ENCODE measurements around the gene CEP104. TPM values are rescaled to one million over a fixed set of nuclear protein-coding genes. Genes with fewer than 3 reads are reported as not detected.

CEP104 gene
- total RNA-seq, 2 experiments from 2014 or later: 36.6 to 41.6 TPM

DNA sequence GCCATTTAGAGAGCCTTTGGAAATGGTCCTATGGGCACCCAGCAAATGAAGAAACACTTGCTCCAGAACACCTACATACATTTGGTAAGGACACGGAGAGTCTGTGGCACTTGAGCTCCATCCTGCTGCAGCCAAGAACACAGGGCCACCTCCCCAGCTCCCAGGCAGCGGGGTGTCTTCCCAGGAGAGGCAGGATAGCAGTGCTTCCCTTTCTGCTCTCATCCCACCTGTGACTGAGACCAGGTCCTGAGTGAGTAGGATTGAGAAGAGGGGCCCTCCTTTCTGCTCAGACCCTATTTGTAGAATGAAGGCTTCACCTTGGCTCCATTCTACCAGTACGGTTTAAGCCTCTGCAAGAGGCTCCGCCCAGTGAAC, 38.9 kb upstream of the CEP104 start:
- CTCF ChIA-PET: no interaction called here
- POLR2A ChIA-PET: no interaction called here

DNA sequence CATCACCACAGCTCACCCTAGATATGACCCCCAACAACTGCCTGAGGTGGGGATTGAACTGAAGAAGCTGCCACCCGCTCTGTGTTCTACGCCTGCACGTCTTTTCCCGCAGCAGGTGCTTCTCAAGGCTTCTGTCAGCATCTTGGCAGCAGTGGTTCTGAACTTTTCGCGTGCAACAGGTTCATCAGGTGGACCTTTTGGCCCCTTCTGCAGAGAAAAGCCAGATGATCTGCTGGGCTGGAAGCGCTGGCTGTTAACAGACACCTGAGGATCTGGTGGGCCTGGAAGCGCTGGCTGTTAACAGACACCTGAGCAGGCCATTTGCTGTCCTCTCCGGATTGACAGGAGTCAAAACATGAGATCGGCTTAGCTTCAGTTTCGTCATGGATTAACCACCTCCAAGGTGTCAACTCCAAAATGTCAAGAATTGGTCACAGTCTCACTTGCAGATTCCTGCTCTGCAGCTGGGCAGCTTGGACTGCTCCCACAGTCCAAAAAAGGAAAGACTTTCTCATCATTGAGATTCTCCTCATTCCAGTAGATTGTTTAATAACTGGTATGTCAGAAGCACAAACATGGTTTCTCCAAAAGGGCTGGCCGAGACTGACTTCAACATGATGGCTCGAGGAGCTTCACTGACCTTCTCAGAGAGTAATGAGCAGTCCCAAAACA, 38.4 kb upstream of the CEP104 start:
- CTCF ChIA-PET: no interaction called here
- POLR2A ChIA-PET: no interaction called here

DNA sequence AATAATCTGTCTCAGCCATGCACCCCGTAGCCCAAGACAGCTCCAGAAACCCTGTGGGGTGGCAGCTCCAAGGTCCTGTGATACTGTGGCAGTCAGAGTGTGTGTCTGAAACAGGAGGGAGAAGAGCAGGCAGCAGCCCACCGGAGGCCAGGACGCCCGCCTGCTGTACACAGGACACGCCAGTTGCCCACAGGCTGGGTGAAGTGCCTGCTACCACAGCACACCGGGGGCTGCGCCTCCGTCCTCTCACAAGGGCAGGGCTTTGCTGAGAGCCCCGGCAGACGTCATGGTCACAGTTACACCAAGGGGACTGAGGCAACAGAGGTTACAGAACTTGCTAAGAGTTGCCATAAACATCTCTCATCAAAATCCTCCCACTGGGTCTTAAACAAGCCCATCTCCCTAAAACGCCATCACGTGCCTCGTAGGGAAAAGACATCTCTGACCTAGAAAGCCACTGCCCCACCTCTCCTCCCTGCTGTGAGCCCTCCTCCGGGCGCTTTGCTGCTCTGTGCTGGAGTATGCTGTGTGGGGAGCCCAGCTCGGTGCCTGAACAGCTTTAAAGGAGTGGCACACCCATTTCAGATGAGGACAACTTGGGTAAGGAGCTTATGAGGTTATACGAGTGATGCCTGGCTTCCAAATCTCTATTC, 37.7 kb upstream of the CEP104 start:
- CTCF ChIA-PET: no interaction called here
- POLR2A ChIA-PET: no interaction called here

DNA sequence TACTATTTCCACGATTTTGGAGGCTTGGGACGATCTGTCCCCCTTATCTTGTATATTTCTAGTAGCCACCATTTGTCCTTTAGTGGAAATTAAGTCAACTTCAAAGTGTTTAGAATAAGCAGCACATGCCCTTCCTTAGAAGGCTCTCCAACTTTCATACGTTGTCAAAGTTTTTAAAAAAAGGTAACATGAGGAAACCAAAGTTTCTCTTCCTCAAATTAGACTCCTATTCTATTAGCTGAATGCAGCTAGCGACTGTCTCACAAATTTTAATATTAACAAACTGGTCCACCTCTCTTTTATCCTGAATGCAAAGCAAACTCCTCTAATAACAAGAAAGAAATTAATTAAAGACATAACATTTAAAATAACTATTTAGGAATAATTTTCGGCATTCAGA, 36.2 kb upstream of the CEP104 start:
- ChIA-PET CTCF (no interaction called here), POLR2A (no interaction called here)

DNA sequence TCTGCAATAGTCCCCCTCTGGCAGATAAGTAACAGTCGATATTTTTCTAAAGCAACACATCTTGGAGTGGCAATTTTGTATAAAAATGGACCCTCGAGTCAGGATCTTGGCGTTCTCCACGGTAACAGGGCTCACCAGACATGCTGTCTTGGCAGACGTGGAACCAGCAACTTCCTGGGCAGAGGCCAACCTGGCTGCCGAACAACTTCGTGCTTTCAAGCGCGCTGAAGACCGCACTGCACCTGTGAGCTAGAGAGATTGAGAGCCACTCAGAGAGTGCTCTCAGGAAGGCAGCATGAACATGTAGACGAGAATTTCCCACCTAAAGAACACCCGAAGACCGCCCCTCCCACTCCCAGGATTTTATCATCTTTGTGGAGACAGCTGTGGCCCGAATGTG, 35.7 kb upstream of the CEP104 start:
- POLR2A ChIA-PET: no interaction called here

DNA sequence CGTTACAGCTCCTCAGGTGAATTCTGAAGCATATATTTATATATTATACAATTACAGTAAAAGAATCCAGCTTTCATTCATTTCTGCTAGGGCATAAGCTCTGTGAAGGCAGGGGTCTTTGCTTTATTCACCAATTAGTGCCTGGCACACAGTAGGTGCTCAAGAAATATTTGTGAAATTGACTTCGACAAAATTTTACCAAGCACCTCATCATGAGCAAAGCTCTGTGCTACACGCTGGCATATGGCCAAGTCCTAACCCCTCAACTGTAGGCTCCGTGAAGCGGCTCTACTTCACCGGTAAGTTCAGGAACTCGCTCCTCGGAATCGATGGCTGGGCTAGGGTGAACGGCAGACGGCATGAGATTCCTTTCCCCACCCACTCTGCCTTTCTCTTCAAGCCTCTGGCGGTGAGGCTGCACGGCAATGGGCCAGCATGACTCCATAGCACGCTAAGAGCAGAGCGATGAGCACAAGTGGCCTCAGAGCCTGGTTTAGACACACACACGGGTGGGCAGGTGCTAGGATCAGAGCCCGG, 34.4 kb upstream of the CEP104 start:
- ChIA-PET POLR2A (no interaction called here), CTCF (interaction anchor here (1.4 kb wide), 2 partner anchors 12 to 33 kb away, joined by 4 read pairs; no protein-coding TSS in a partner anchor)

More for the DNA sequence above, 35.7 kb upstream of the CEP104 start:
- CTCF ChIA-PET: no interaction called here

DNA sequence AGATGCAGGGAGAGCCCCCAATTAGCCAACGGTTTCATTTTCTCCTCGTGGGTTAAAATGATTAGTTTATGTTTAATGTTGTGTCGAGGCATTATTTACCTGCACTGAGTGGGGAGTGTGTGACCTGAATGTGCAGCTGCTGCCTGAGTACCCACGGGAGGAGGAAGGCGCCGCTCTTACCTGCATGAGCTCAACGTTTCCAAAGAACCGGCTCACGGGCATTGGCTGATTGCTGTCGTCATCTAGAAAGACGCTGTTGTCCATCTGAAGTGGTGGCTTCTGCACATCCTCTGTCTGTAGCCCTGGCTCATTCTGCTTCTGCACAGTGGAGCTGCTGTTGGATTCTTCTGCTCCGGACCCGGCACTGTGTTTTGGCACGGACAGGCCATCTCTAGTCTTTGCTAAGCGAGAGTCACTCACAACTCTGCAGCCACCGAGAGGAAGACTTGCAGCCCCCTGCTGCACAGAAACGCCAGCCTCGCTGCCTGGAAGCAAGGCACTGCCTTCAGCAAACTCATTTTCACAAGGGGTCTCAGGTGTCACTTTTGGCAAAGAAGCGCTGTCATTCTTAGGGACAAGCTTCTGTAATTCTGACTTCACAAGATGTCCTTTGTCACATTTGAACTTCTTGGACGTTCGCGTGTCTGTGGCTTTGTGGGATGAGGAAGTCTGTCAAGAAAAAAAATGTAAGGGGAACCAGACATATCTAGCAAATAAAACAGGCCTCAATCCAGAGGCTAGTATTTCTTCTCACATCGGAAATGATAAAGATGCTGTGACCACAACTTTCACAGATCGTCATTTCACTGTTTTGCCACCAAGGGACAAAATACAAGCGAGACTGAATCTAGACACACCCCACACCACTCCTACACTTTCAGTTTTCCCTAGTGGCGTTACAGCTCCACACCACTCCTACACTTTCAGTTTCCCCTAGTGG, 33.6 kb upstream of the CEP104 start:
- CTCF ChIA-PET: interaction anchor here (1.4 to 1.6 kb wide), 3 partner anchors 9 to 32 kb away, joined by 4 to 6 read pairs (median 4); partner anchors contain the start of gene C1orf174
- POLR2A ChIA-PET: interaction anchor here (0.7 kb wide), 1 partner anchor 9 kb away, joined by 3 read pairs; no protein-coding TSS in a partner anchor

DNA sequence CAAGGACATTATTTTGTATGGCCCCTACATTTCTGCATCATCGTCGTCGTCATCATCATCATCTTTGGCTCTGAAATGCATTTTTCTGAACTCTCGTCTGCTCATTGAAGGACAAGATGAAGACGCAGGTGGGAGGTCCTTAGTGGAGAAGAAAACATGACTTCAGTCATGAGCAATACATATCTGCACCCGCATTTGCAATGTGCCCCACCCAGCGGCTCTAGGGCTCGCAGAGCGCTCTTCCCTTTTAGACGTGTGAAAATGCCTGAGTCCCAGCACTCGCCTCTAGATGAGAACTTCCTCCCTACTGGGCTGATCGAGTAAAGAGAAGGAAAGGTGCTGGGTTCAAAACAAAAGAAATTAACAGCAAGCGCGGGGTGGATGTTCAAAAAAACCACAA, 32.9 kb upstream of the CEP104 start:
- ChIA-PET POLR2A (interaction anchor here (0.7 kb wide), 1 partner anchor 9 kb away, joined by 3 read pairs; no protein-coding TSS in a partner anchor), CTCF (interaction anchor here (1.4 to 1.6 kb wide), 3 partner anchors 10 to 31 kb away, joined by 4 to 6 read pairs (median 4); partner anchors contain the start of gene C1orf174)

DNA sequence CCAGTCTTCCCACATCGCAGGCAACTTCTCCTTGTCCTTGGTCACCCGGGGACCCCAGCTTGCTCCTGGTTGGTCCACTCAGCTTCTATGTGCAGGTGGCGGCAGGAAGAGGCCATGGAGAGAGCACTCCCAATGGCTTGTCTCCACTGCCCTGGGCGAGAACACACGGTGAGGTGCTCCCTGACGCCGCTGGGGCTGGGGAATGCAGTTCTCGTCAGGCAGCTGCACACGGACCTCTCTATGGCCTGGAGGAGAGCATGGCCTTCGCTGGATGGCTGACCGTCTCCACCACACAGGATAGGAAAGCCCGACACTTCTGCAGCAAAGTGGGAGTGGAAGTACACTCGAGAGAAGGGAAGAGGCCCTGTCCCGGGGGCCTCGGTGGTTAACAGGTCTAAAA, 31.3 kb upstream of the CEP104 start:
- POLR2A ChIA-PET: no interaction called here
- CTCF ChIA-PET: no interaction called here

DNA sequence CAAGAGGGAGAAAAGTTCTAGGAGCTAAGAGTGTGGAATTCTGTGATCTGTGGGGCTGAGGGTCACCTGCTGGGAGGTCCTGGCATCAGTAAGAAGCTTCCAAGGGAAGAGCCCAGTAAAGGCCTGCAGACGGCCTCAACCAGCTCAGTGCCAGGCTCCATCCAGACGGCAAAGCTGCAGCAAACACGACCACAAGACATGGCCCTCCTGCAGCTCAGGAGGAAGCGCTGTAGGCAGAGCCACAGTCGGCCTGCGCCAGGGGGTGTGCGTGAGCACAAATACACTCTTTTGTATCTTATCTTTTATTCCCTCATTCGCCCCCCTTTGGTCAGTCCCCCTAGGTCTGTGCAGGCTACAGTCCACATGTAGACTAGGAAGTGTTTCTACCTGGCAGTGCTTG, 29.7 kb upstream of the CEP104 start:
- CTCF ChIA-PET: interaction anchor here (1.5 kb wide), 1 partner anchor 13 kb away, joined by 3 read pairs; no protein-coding TSS in a partner anchor
- POLR2A ChIA-PET: no interaction called here

DNA sequence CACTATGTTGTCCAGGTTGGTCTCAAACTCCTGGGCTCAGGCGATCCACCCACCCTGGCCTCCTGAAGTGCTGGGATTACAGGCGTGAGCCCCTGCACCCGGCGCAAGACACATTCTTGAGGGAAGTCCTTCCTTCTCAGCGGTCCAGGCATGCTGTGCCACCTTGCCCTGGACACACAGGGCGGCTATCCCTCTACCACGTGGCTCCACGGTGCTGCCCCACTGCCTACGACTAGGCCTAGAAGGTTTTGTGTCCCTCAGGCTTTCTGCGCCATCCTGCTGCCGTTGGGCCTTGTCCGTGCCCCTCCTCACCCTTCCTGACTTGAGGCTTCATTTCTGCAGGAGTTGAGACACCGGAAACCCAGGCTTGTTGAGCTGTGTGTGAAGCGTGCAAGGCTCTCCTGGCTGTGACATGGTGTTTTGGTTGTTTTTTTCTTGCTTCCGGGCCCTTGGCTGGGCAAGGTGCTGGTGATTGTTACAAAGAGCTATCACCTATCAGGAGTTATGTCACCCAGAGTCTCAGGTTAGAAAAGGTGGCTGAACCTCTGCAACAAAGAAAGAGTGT, 29.2 kb upstream of the CEP104 start:
- ChIA-PET POLR2A (no interaction called here), CTCF (no interaction called here)

DNA sequence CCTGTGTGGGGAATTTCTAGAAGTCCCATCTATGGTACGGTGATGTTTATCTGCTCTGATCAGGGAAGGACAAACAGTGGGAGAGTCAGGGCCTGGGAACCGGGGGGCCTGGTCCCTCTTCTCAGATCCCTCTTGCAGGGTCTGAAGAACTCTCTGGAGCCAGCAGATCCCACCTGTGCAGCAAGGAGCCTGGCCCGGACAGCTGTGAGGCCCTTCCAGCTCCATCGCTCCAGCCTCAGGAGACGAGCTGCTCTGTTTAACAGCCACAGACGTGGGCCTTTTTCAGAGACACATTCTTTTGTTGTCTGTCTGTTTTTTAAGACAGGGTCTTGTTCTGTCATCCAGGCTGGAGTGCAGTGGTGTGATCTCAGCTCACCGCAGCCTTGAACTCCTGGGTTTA, 28.6 kb upstream of the CEP104 start:
- ChIA-PET CTCF (no interaction called here), POLR2A (no interaction called here)

DNA sequence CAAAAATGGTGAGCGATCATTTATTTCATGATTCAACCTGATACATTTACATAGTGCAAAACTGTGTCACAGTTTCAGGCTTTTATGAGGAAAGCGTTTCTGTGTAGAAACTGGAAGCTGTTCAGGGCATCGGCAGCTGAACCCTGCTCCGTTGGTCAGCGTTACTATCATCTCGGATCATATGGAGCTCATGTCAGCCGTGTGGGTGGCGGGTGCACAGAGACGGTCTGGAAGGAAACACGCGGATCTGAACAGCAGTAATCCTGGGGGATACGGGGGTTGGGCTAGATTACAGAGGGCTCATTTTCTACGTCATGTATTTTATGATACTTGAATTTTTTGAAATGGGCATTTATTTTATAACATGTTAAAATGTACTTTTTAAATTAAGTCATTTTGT, 28.0 kb upstream of the CEP104 start:
- ChIA-PET CTCF (interaction anchor here (0.8 kb wide), 1 partner anchor 14 kb away, joined by 3 read pairs; no protein-coding TSS in a partner anchor), POLR2A (no interaction called here)

DNA sequence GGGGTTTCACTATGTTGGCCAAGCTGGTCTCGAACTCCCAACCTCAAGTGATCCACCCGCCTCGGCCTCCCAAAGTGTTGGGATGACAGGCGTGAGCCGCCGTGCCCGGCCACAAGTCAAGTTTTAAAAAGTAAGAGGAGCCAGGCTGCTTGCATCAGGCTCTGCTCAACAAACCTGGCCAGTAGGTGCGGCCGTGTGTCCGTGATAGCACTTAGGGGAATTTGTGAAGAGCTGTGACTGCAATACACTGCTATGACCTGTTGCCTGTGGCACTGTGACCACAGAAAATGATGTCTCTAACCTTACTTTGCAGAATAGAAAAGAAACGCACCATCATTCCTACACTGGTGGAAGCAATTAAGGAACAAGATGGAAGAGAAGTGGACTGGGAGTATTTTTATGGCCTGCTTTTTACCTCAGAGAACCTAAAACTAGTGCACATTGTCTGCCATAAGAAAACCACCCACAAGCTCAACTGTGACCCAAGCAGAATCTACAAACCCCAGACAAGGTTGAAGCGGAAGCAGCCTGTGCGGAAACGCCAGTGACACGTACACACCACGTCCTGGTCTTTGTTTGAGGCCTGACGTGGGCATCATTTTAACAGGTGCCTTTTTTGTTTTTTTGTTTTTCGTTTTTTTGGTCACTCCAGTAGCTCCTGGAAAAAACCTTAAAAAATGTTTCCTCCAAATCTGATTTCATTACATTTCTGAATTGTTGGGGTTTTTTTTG, 26.3 kb upstream of the CEP104 start:
- CTCF ChIA-PET: interaction anchor here (1.0 kb wide), 1 partner anchor 16 kb away, joined by 4 read pairs; the partner anchor contains the start of gene C1orf174
- POLR2A ChIA-PET: no interaction called here

DNA sequence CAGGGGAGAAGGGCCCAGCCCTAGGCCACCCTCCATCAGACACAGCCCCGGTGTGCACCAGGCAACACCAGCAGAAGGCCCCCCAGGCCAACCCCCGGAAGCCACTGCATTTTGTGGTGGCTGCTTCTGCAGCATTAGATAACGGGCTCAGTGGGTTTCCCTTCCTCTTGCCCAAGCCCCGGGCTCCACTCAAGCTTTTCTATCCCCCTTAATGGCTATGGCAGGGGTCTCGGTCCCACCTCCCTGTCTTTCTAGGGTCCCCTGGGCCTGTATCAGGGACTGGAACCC, 24.1 kb upstream of the CEP104 start:
- POLR2A ChIA-PET: no interaction called here

DNA sequence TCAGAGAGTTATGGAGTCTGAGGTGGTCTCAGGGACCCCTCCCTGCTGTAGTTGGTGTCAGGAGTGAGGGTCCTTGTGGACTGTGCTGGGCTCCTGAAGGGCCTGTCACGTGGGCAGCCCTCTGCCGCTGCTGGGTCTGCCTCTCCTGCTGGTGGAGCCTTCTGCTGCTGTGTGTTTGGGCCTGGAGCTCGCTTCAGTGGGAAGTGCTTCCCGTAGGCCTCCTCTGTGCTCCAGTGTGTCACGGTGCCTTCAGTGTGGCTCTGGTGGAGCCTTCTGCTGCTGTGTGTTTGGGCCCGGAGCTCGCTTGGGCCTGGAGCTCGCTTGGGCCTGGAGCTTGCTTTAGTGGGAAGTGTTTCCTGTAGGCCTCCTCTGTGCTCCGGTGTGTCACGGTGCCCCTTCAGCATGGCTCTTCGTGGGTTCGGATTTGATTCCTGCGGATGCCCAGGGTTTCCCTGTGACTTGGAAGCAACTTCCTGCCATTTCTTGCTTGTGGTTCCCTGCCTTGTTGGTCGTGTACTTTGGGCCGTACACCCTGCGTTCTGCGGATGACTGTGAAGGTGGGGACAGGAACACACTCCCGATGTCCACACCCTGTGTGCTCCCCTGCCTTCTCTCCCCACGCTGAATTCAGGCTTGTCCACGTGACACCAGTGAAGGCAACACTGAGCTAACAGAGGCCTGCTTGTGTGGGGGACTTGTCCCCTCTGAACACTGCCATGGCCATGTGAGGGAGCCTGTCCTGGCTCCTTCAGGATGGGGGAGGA, 23.6 kb upstream of the CEP104 start:
- ChIA-PET POLR2A (interaction anchor here (0.5 kb wide), 1 partner anchor 26 kb away, joined by 3 read pairs; no protein-coding TSS in a partner anchor), CTCF (no interaction called here)

More for the DNA sequence above, 24.1 kb upstream of the CEP104 start:
- CTCF ChIA-PET: no interaction called here

DNA sequence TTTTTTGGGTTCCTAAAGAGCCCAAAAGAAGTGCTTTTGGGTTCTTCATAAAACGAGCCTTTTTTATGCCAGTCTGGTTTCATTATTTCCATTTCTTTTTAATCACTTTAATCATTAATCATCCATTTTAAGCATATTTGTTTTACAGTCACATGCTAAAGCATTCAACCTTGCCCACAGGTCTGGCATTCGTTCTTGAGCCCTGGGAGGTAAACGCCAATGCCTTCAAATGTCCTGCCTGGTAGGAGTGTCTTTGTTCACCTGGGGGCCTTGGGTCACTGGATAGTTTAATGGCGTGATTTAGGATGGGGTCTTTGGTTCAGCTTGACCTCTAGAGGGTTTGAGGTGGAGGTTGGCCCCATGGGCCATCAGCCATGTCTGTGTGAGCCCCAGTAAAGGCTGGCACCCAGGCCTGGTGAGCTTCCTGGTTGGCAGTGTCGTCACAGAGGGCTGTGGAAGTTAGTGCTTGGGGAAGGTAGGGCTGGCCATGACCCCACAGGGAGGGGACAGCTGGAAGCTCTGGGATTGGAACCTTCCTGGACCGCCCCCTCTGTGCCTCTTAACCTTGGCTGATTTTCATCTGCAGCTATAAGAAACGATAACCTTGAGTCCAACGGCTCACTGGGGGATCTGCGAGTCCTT, 22.9 kb upstream of the CEP104 start:
- POLR2A ChIA-PET: no interaction called here
- CTCF ChIA-PET: no interaction called here

DNA sequence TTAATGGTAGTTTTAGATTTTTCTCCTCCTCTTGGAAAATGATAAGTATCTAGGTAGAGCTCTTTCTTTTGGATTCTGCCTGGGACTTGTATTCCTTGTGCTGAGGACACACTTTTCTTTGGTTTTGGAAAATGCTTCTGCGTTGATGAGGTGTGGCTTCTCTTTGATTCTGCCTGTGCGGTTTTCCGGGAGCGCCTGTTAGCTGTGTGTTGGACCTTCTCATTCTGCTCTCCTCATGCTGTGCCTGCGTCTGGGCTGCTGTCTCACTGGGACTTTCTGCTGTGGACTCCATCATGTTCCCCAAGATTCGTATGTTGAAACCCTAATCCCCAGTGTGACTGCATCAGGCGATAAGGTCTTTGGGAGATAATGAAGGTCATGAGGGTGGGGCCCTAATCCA, 22.1 kb upstream of the CEP104 start:
- ChIA-PET POLR2A (no interaction called here), CTCF (no interaction called here)
